NCI-H460 (cell line): Measurements from ENCODE around the gene FBN2. TPM values are rescaled to one million over a fixed set of nuclear protein-coding genes. Genes with fewer than 3 reads are reported as not detected.
A peak's percentile ranks its signal among the peaks of the same experiment; 100 is the strongest.

Experiments
- DNase-seq: peaks from one replicate; pipeline ENCODE4 v3.0.0-alpha.2; 2016; ENCODE audit warnings: low read depth; ENCODE audit errors: extremely low read depth
- total RNA-seq: library from RNA; depleted of rRNA; stranded (reverse); fragments of >200 nt; shearing (Covaris generic); gene quantifications from 2 replicates; pipeline ENCODE4 v1.2.3, GENCODE V29; 2014

FBN2 gene
- total RNA-seq, 1 experiment from 2014 or later: 29.8 TPM

- no peak for DNase-seq
Observed at GRCh38 chr5:128380337-128380736, 157.7 kb downstream of the FBN2 start.

- no peak for DNase-seq
Observed at GRCh38 chr5:128378632-128379031, 159.4 kb downstream of the FBN2 start.

- DNase-seq: no peak
Observed at GRCh38 chr5:128378196-128378595, 159.8 kb downstream of the FBN2 start.

GRCh38 chr5:128376577-128376976 lies 161.5 kb downstream of the FBN2 start:
- DNase-seq: no peak

- DNase-seq: no peak
Observed at GRCh38 chr5:128366147-128366546, 171.9 kb downstream of the FBN2 start.

GRCh38 chr5:128362370-128362769 lies 175.7 kb downstream of the FBN2 start:
- DNase-seq: no peak

GRCh38 chr5:128358826-128359225 lies 179.2 kb downstream of the FBN2 start:
- no peak for DNase-seq

- DNase-seq: no peak
Observed at GRCh38 chr5:128357226-128357625, 180.8 kb downstream of the FBN2 start.

- DNase-seq: no peak
Observed at GRCh38 chr5:128355961-128356360, 182.1 kb downstream of the FBN2 start.

- no peak for DNase-seq
Observed at GRCh38 chr5:128353441-128354107, 184.5 kb downstream of the FBN2 start.

- no peak for DNase-seq
Observed at GRCh38 chr5:128350705-128351104, 187.3 kb downstream of the FBN2 start.

GRCh38 chr5:128349044-128349858 lies 188.8 kb downstream of the FBN2 start:
- peak; percentile 4 for DNase-seq

GRCh38 chr5:128346038-128346437 lies 192.0 kb downstream of the FBN2 start:
- DNase-seq: no peak

GRCh38 chr5:128345247-128345646 lies 192.8 kb downstream of the FBN2 start:
- no peak for DNase-seq

- DNase-seq: no peak
Observed at GRCh38 chr5:128343168-128343567, 194.9 kb downstream of the FBN2 start.

- DNase-seq: no peak
Observed at GRCh38 chr5:128341056-128341455, 197.0 kb downstream of the FBN2 start.

GRCh38 chr5:128340648-128341047 lies 197.4 kb downstream of the FBN2 start:
- DNase-seq: no peak

GRCh38 chr5:128339585-128339984 lies 198.5 kb downstream of the FBN2 start:
- no peak for DNase-seq

GRCh38 chr5:128338649-128339048 lies 199.4 kb downstream of the FBN2 start:
- DNase-seq: no peak

GRCh38 chr5:128335339-128335738 lies 202.7 kb downstream of the FBN2 start:
- DNase-seq: no peak

GRCh38 chr5:128334010-128334716 lies 203.9 kb downstream of the FBN2 start:
- no peak for DNase-seq

GRCh38 chr5:128331261-128331660 lies 206.8 kb downstream of the FBN2 start:
- DNase-seq: no peak
